ENCODE results near the gene GMDS. TPM values are rescaled to one million over a fixed set of nuclear protein-coding genes. Genes with fewer than 3 reads are reported as not detected.

Gene GMDS
- polyA plus RNA-seq, 1 of the 3 experiments (the other 2 are of a cell fraction) = 12.3 TPM

- Histone ChIP-seq H3K9ac (no peak overlapping the region), H3K4me3 (ENCODE audit: low read depth in 2 of 2, low read length in 1 of 2) (0 out of 4 replicates have a peak overlapping the region, but pooled peaks of 1 of the 2 experiments have one; percentile 12), H3K4me2 (peak overlapping the region; percentile 78; the same call in 1 of the 2 replicates), H3F3A (replicated peaks; ENCODE audit: insufficient read depth) (no peaks in the 10 kb centered on the region), H3K9me3 (no peaks in the 10 kb centered on the region), H3K4me1 (ENCODE audit: control insufficient read depth in 1 of 2, insufficient read depth in 2 of 2, low read depth in 1 of 2, low read length in 1 of 2) (peaks cover 0 to 13% of the 10 kb centered on the region in 2 experiments; a peak in 1 of 4 replicates), H3K27me3 (ENCODE audit: insufficient read depth) (peaks cover 57% of the 10 kb centered on the region), H3K27ac (ENCODE audit: low read depth in 2 of 2, low read length in 1 of 2) (no peak overlapping the region), H3K9me2 (no peaks in the 10 kb centered on the region), H3K36me3 (replicated peaks in 1 of 2; ENCODE audit: control insufficient read depth in 1 of 2, insufficient read depth in 2 of 2, low read length in 1 of 2) (no peaks in the 10 kb centered on the region), H2AFZ (ENCODE audit: low read depth) (no peak overlapping the region), H4K20me1 (ENCODE audit: insufficient read depth) (no peaks in the 10 kb centered on the region), H3K79me2 (ENCODE audit: insufficient read depth) (no peaks in the 10 kb centered on the region)
- ChIA-PET CTCF (interaction anchor here (1.1 to 7.3 kb wide), 12 partner anchors 9 to 1532 kb away, joined by 4 to 95 read pairs (median 10); no protein-coding TSS in a partner anchor), POLR2A (no interaction called here)
- WGBS (ENCODE audit: low lambda C conversion rate) = 16% methylated on average over 10 of the region's 33 CpGs
- no peak for TF ChIP-seq SIN3A (IDR thresholded peaks at IDR 0.05; ENCODE audit: borderline replicate concordance, low read depth, low read length)
- DNase-seq = peak; percentile 43
Measured at GRCh38 chr6:1594445-1595200, 650.8 kb downstream of the GMDS start.

- WGBS (ENCODE audit: low lambda C conversion rate) = 16% methylated on average over 22 of the region's 22 CpGs
- CTCF ChIA-PET = interaction anchor here (0.6 to 7.3 kb wide), 6 partner anchors 510 to 1144 kb away, joined by 3 to 95 read pairs (median 24); no protein-coding TSS in a partner anchor
- DNase-seq = peak; percentile 29
Measured at GRCh38 chr6:1593958-1594314, 651.5 kb downstream of the GMDS start.

GRCh38 chr6:1593286-1593957 lies 652.0 kb downstream of the GMDS start:
- POLR2A ChIA-PET = no interaction called here

More at GRCh38 chr6:1593958-1594314, 651.5 kb downstream of the GMDS start:
- Histone ChIP-seq H3K27ac (ENCODE audit: low read depth in 2 of 2, low read length in 1 of 2) (no peak overlapping the region), H2AFZ (ENCODE audit: low read depth) (no peak overlapping the region), H3F3A (replicated peaks; ENCODE audit: insufficient read depth) (no peaks in the 10 kb centered on the region), H3K9ac (no peak overlapping the region), H3K27me3 (ENCODE audit: insufficient read depth) (peaks cover 64% of the 10 kb centered on the region), H3K9me2 (no peaks in the 10 kb centered on the region), H4K20me1 (ENCODE audit: insufficient read depth) (no peaks in the 10 kb centered on the region), H3K4me1 (ENCODE audit: control insufficient read depth in 1 of 2, insufficient read depth in 2 of 2, low read depth in 1 of 2, low read length in 1 of 2) (peaks cover 0 to 10% of the 10 kb centered on the region in 2 experiments; a peak in 1 of 4 replicates), H3K4me3 (ENCODE audit: low read depth in 2 of 2, low read length in 1 of 2) (peak overlapping the region in 1 of 2 experiments; percentile 37; a peak in 1 of 4 replicates), H3K79me2 (ENCODE audit: insufficient read depth) (no peaks in the 10 kb centered on the region), H3K9me3 (no peaks in the 10 kb centered on the region), H3K4me2 (peak overlapping the region; percentile 78), H3K36me3 (replicated peaks in 1 of 2; ENCODE audit: control insufficient read depth in 1 of 2, insufficient read depth in 2 of 2, low read length in 1 of 2) (no peaks in the 10 kb centered on the region)
- POLR2A ChIA-PET = no interaction called here
- no peak for TF ChIP-seq EZH2phosphoT487 (IDR thresholded peaks at IDR 0.05; ENCODE audit: borderline replicate concordance, low read depth)
- TF ChIP-seq NFIC (IDR thresholded peaks at IDR 0.05; ENCODE audit: borderline replicate concordance) = no peak
- TF ChIP-seq MEF2A (IDR thresholded peaks at IDR 0.05; ENCODE audit: borderline replicate concordance, low read depth) = no peak
- TF ChIP-seq SMC3 (IDR thresholded peaks at IDR 0.05; ENCODE audit: low read depth, low read length) = no peak

More at GRCh38 chr6:1593286-1593957, 652.0 kb downstream of the GMDS start:
- H3K9me3 ChIP-seq = no peaks in the 10 kb centered on the region
- peak overlapping the region in 1 of 2 experiments; percentile 37; a peak in 1 of 4 replicates for H3K4me3 ChIP-seq (ENCODE audit: low read depth in 2 of 2, low read length in 1 of 2)
- peaks cover 0 to 10% of the 10 kb centered on the region in 2 experiments; a peak in 1 of 4 replicates for H3K4me1 ChIP-seq (ENCODE audit: control insufficient read depth in 1 of 2, insufficient read depth in 2 of 2, low read depth in 1 of 2, low read length in 1 of 2)
- peak overlapping the region; percentile 78; the same call in 1 of the 2 replicates for H3K4me2 ChIP-seq
- no peaks in the 10 kb centered on the region for H3K79me2 ChIP-seq (ENCODE audit: insufficient read depth)
- no peak overlapping the region for H2AFZ ChIP-seq (ENCODE audit: low read depth)
- CTCF ChIA-PET = interaction anchor here (0.6 to 7.3 kb wide), 6 partner anchors 605 to 1145 kb away, joined by 3 to 95 read pairs (median 6); no protein-coding TSS in a partner anchor
- no peak overlapping the region for H3K27ac ChIP-seq (ENCODE audit: low read depth in 2 of 2, low read length in 1 of 2)
- H3F3A ChIP-seq (replicated peaks; ENCODE audit: insufficient read depth) = no peaks in the 10 kb centered on the region
- TF ChIP-seq ELF1 (IDR thresholded peaks at IDR 0.05) (no peak), MAX (IDR thresholded peaks at IDR 0.05; ENCODE audit: low read depth) (no peak), TAF1 (IDR thresholded peaks at IDR 0.05; ENCODE audit: borderline replicate concordance, low read depth, low read length) (no peak), CTCF (IDR thresholded peaks at IDR 0.05) (no peak), FOSL2 (IDR thresholded peaks at IDR 0.05; ENCODE audit: borderline replicate concordance, low read depth) (no peak), TCF12 (IDR thresholded peaks at IDR 0.05) (no peak), CHD2 (IDR thresholded peaks at IDR 0.05; ENCODE audit: low read length, partially characterized antibody) (no peak), YY1 (IDR thresholded peaks at IDR 0.05; ENCODE audit: low read depth) (no peak)
- peaks cover 67% of the 10 kb centered on the region for H3K27me3 ChIP-seq (ENCODE audit: insufficient read depth)
- no peaks in the 10 kb centered on the region for H4K20me1 ChIP-seq (ENCODE audit: insufficient read depth)
- DNase-seq = peak; percentile 18
- WGBS (ENCODE audit: low lambda C conversion rate) = 11% methylated on average over 18 of the region's 20 CpGs
- no peaks in the 10 kb centered on the region for H3K9me2 ChIP-seq
- no peaks in the 10 kb centered on the region for H3K36me3 ChIP-seq (replicated peaks in 1 of 2; ENCODE audit: control insufficient read depth in 1 of 2, insufficient read depth in 2 of 2, low read length in 1 of 2)
- no peak overlapping the region for H3K9ac ChIP-seq

Measured in SK-N-SH (cell line).